CD4-positive, alpha-beta T cell (primary cell): ENCODE data around the gene MAGI1. TPM values are rescaled to one million over a fixed set of nuclear protein-coding genes. Genes with fewer than 3 reads are reported as not detected.

ENCODE experiments used
- ATAC-seq: fragments of 200-7000 bp; cut with Tn5 transposase; one replicate; pipeline ENCODE4 v1.10.0; 2022; ENCODE audit warnings: mild to moderate bottlenecking; ENCODE audit not compliant: poor library complexity
- CTCF ChIA-PET: fragments of 350-600 bp; sonication (Branson Sonifier 250); formaldehyde crosslinking; loops from one replicate; lab custom pipeline; 2021; ENCODE audit warnings: antibody characterized with exemption, inconsistent platforms; lab: Charles Lee
- POLR2A ChIA-PET: fragments of 350-600 bp; sonication (Branson Sonifier 250); formaldehyde crosslinking; loops from one replicate; lab custom pipeline; 2021; ENCODE audit warnings: antibody characterized with exemption, inconsistent platforms; lab: Charles Lee
- DNase-seq, 14 experiments: peaks; one replicate each; pipeline ENCODE4 v3.0.0-alpha.2; 2013 to 2020; ENCODE audit warnings: mixed read lengths in 2 of 14
- H3K27ac ChIP-seq, 2 donors: one replicate each; pipeline versions ENCODE4 v1.5.1 to v1.7.0; 2013; ENCODE audit warnings: low read length in 2 of 2, low read depth in 1 of 2, mild to moderate bottlenecking in 1 of 2
- H3K27me3 ChIP-seq, 2 experiments: 1 replicate in 1 of 2; 2 replicates in 1 of 2; pipeline versions ENCODE4 v1.6.1 to v1.7.0; 2013; ENCODE audit warnings: low read length in 2 of 2, control low read depth in 1 of 2, mild to moderate bottlenecking in 1 of 2, moderate library complexity in 1 of 2; ENCODE audit not compliant: insufficient read depth in 2 of 2, control insufficient read depth in 1 of 2
- H3K36me3 ChIP-seq: one replicate; pipeline ENCODE4 v1.6.1; 2013; ENCODE audit warnings: low read length, control low read depth; ENCODE audit not compliant: insufficient read depth
- H3K4me1 ChIP-seq: one replicate; pipeline ENCODE4 v1.6.1; 2013; ENCODE audit warnings: low read length, control low read depth; ENCODE audit not compliant: insufficient read depth
- H3K4me3 ChIP-seq: one replicate; pipeline ENCODE4 v1.5.1; 2013; ENCODE audit warnings: mild to moderate bottlenecking, low read length, moderate library complexity
- H3K9me3 ChIP-seq, 2 experiments: 1 replicate in 1 of 2; 2 replicates in 1 of 2; pipeline versions ENCODE4 v1.6.1 to v1.7.0; 2013; ENCODE audit warnings: low read length in 2 of 2, mild to moderate bottlenecking in 2 of 2, control low read depth in 1 of 2, moderate library complexity in 1 of 2; ENCODE audit not compliant: control insufficient read depth in 1 of 2, insufficient read depth in 1 of 2
- H3K27ac Mint-ChIP-seq: one replicate; pipeline ENCODE4 v1.8.0; 2020; ENCODE audit warnings: mixed read lengths
- H3K27me3 Mint-ChIP-seq: one replicate; pipeline ENCODE4 v1.8.0; 2021; ENCODE audit warnings: mixed read lengths
- H3K36me3 Mint-ChIP-seq: one replicate; pipeline ENCODE4 v1.8.0; 2021; ENCODE audit warnings: low read depth, mixed read lengths
- H3K4me1 Mint-ChIP-seq: one replicate; pipeline ENCODE4 v1.8.0; 2021; ENCODE audit warnings: low read depth, mixed read lengths
- H3K4me3 Mint-ChIP-seq: one replicate; pipeline ENCODE4 v1.8.0; 2020; ENCODE audit warnings: mild to moderate bottlenecking, mixed read lengths
- H3K9me3 Mint-ChIP-seq: one replicate; pipeline ENCODE4 v1.8.0; 2020; ENCODE audit warnings: mixed read lengths
- intact Hi-C, 2 experiments: fragments of 100-400 bp; cut with DNase I in 1 of 2; cut with micrococcal nuclease in 1 of 2; formaldehyde crosslinking; loops; one replicate each; pipeline versions ENCODE4 v1.15.1 to v1.9.0; 2023 to 2025; cut with DNase I, micrococcal nuclease
- total RNA-seq, 174 experiments: library from RNA in 2 of 174; stranded (reverse) in 2 of 174; gene quantifications; one replicate each; pipeline ENCODE4 v1.2.3 and lab custom pipeline; 2021 to 2026
- TF ChIP-seq, protein P1 (sequence below): fragments of 200-600 bp; IDR thresholded peaks from one replicate; pipeline ENCODE4 v1.8.0; 2022; ENCODE audit warnings: antibody characterized with exemption, mild to moderate bottlenecking

MAGI1 gene
- total RNA-seq, 2 experiments from 2014 or later, result not detected

GRCh38 chr3:65318231-65318630, 720.5 kb downstream of the MAGI1 start:
- DNase-seq, result no peak
- ATAC-seq, result no peak
- Mint-ChIP-seq H3K4me3 (no peak overlapping the region), H3K4me1 (no peaks in the 10 kb centered on the region), H3K9me3 (peaks cover 12% of the 10 kb centered on the region), H3K36me3 (no peaks in the 10 kb centered on the region), H3K27me3 (no peaks in the 10 kb centered on the region), H3K27ac (no peak overlapping the region)
- ChIA-PET POLR2A (no interaction called here), CTCF (no interaction called here)
- Histone ChIP-seq H3K27me3 (no peaks in the 10 kb centered on the region), H3K27ac (no peak overlapping the region), H3K4me1 (no peaks in the 10 kb centered on the region), H3K4me3 (no peak overlapping the region), H3K9me3 (peaks cover 0 to 4% of the 10 kb centered on the region in 2 experiments), H3K36me3 (no peaks in the 10 kb centered on the region)
- TF ChIP-seq, protein P1, sequence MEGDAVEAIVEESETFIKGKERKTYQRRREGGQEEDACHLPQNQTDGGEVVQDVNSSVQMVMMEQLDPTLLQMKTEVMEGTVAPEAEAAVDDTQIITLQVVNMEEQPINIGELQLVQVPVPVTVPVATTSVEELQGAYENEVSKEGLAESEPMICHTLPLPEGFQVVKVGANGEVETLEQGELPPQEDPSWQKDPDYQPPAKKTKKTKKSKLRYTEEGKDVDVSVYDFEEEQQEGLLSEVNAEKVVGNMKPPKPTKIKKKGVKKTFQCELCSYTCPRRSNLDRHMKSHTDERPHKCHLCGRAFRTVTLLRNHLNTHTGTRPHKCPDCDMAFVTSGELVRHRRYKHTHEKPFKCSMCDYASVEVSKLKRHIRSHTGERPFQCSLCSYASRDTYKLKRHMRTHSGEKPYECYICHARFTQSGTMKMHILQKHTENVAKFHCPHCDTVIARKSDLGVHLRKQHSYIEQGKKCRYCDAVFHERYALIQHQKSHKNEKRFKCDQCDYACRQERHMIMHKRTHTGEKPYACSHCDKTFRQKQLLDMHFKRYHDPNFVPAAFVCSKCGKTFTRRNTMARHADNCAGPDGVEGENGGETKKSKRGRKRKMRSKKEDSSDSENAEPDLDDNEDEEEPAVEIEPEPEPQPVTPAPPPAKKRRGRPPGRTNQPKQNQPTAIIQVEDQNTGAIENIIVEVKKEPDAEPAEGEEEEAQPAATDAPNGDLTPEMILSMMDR, result no peak
- intact Hi-C loops, result no loop called here

GRCh38 chr3:65314916-65315315, 723.8 kb downstream of the MAGI1 start:
- ATAC-seq (no peak), DNase-seq (no peak)
- no peaks in the 10 kb centered on the region for H3K4me1 Mint-ChIP-seq
- Histone ChIP-seq H3K36me3 (no peaks in the 10 kb centered on the region), H3K9me3 (no peaks in the 10 kb centered on the region), H3K4me3 (no peak overlapping the region), H3K27me3 (no peaks in the 10 kb centered on the region), H3K4me1 (no peaks in the 10 kb centered on the region), H3K27ac (no peak overlapping the region)
- TF ChIP-seq, protein P1, result no peak
- no peaks in the 10 kb centered on the region for H3K27me3 Mint-ChIP-seq
- no peak overlapping the region for H3K4me3 Mint-ChIP-seq
- H3K36me3 Mint-ChIP-seq, result no peaks in the 10 kb centered on the region
- POLR2A ChIA-PET, result no interaction called here
- intact Hi-C loops, result no loop called here
- CTCF ChIA-PET, result no interaction called here
- peaks cover 10% of the 10 kb centered on the region for H3K9me3 Mint-ChIP-seq
- no peak overlapping the region for H3K27ac Mint-ChIP-seq

DNA sequence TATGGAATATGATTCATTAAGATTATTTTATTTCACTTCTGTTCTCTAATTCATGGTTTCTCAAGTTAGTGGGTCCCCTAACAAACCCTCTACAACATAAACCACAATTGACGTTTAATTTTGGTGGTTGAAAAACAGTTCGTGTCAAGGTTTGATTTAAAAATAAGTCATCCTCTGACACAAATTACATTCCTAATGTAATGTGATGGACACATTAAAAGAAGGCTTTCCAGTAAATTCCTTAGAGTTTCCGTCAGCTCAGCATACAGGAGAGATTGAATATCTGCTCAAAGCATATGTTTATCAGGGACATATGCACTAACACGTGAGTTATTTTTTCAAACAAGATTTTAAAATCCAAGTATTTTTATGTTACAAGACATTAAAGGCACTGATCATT, 724.4 kb downstream of the MAGI1 start:
- Histone ChIP-seq H3K27me3 (no peaks in the 10 kb centered on the region), H3K4me1 (no peaks in the 10 kb centered on the region), H3K36me3 (no peaks in the 10 kb centered on the region), H3K4me3 (no peak overlapping the region), H3K27ac (no peak overlapping the region), H3K9me3 (no peaks in the 10 kb centered on the region)
- Mint-ChIP-seq H3K9me3 (peaks cover 9% of the 10 kb centered on the region), H3K27me3 (no peaks in the 10 kb centered on the region), H3K36me3 (no peaks in the 10 kb centered on the region), H3K4me1 (no peaks in the 10 kb centered on the region), H3K27ac (no peak overlapping the region), H3K4me3 (no peak overlapping the region)
- intact Hi-C loops, result no loop called here
- TF ChIP-seq, protein P1, result no peak
- ChIA-PET CTCF (no interaction called here), POLR2A (no interaction called here)
- DNase-seq (no peak), ATAC-seq (no peak)
